Hippocampal formation (tissue), 2 donors: Measurements from ENCODE around the gene KIAA1671.
A peak's percentile ranks its signal among the peaks of the same experiment; 100 is the strongest.

Experiments used
- DNase-seq, 2 donors: peaks; one replicate each; lab custom pipeline; 2025; lab: John Stamatoyannopoulos, UW

KIAA1671 gene

GRCh38 chr22:25094579-25094978 lies 142.1 kb downstream of the KIAA1671 start:
- DNase-seq = no peak

- no peak for DNase-seq
These were observed 143.4 kb downstream of the KIAA1671 start for GRCh38 chr22:25095869-25096268.

GRCh38 chr22:25096638-25097405 lies 144.3 kb downstream of the KIAA1671 start:
- DNase-seq = no peak

- DNase-seq = no peak
These were observed 146.0 kb downstream of the KIAA1671 start for GRCh38 chr22:25098445-25099081.

- DNase-seq = no peak
These were observed 146.7 kb downstream of the KIAA1671 start for GRCh38 chr22:25099202-25099601.

- no peak for DNase-seq
These were observed 147.9 kb downstream of the KIAA1671 start for GRCh38 chr22:25100402-25100801.

- no peak for DNase-seq
These were observed 148.4 kb downstream of the KIAA1671 start for GRCh38 chr22:25100948-25101347.

- no peak for DNase-seq
These were observed 149.0 kb downstream of the KIAA1671 start for GRCh38 chr22:25101501-25101900.

- no peak for DNase-seq
These were observed 149.5 kb downstream of the KIAA1671 start for GRCh38 chr22:25101986-25102385.

- DNase-seq = no peak
These were observed 150.2 kb downstream of the KIAA1671 start for GRCh38 chr22:25102722-25103121.

GRCh38 chr22:25104367-25104766 lies 151.9 kb downstream of the KIAA1671 start:
- no peak for DNase-seq

- no peak for DNase-seq
These were observed 153.5 kb downstream of the KIAA1671 start for GRCh38 chr22:25105817-25106650.

- no peak for DNase-seq
These were observed 157.5 kb downstream of the KIAA1671 start for GRCh38 chr22:25109878-25110595.

GRCh38 chr22:25110596-25110845 lies 158.0 kb downstream of the KIAA1671 start:
- DNase-seq = no peak

- peak; percentile 16 to 59 for DNase-seq
These were observed 158.5 kb downstream of the KIAA1671 start for GRCh38 chr22:25110846-25111578.

GRCh38 chr22:25111579-25112517 lies 159.3 kb downstream of the KIAA1671 start:
- DNase-seq = no peak

- no peak for DNase-seq
These were observed 160.2 kb downstream of the KIAA1671 start for GRCh38 chr22:25112538-25113253.

GRCh38 chr22:25113316-25113721 lies 160.8 kb downstream of the KIAA1671 start:
- DNase-seq = no peak
